Lung (tissue), 12 donors: Measurements from ENCODE around the gene ZNF699. TPM values are rescaled to one million over a fixed set of nuclear protein-coding genes. Genes with fewer than 3 reads are reported as not detected.
"Not testable (repeated sequence)": the region's sequence is repeated elsewhere in the genome, so short reads cannot be mapped to it uniquely, and the experiment has no call there.

Experiments used
- ATAC-seq: fragments of 200-7000 bp; cut with Tn5 transposase; one replicate; pipeline ENCODE4 v1.9.1; 2020; ENCODE audit warnings: moderate number of reproducible peaks; ENCODE audit not compliant: insufficient read depth, low FRiP score
- DNase-seq, 3 donors: peaks; one replicate each; pipeline ENCODE4 v3.0.0-alpha.2; 2013 to 2017
- H3K27ac ChIP-seq, 2 donors: one replicate each; pipeline ENCODE4 v1.5.1; 2013; ENCODE audit warnings: mild to moderate bottlenecking in 2 of 2, moderate library complexity in 2 of 2, control low read depth in 1 of 2, inconsistent platforms in 1 of 2, low read depth in 1 of 2, low read length in 1 of 2
- H3K27me3 ChIP-seq, 3 donors: one replicate each; pipeline ENCODE4 v1.5.1; 2013; ENCODE audit warnings: low read length in 2 of 3; ENCODE audit not compliant: control insufficient read depth in 3 of 3, insufficient read depth in 3 of 3
- H3K36me3 ChIP-seq, 4 donors: one replicate each; pipeline ENCODE4 v1.5.1; 2013; ENCODE audit warnings: low read length in 4 of 4, mild to moderate bottlenecking in 1 of 4, moderate library complexity in 1 of 4; ENCODE audit not compliant: control insufficient read depth in 4 of 4, insufficient read depth in 4 of 4
- H3K4me1 ChIP-seq, 5 donors: one replicate each; pipeline ENCODE4 v1.5.1; 2013; ENCODE audit warnings: low read length in 5 of 5, mild to moderate bottlenecking in 2 of 5, moderate library complexity in 1 of 5; ENCODE audit not compliant: control insufficient read depth in 5 of 5, insufficient read depth in 5 of 5
- H3K4me3 ChIP-seq: one replicate; pipeline ENCODE4 v1.5.1; 2013; ENCODE audit warnings: mild to moderate bottlenecking, control low read depth, moderate library complexity
- H3K9ac ChIP-seq, 2 donors: one replicate each; pipeline ENCODE4 v1.5.1; 2013; ENCODE audit warnings: low read length in 2 of 2, control low read depth in 1 of 2; ENCODE audit not compliant: insufficient read depth in 1 of 2
- H3K9me3 ChIP-seq, 4 donors: one replicate each; pipeline ENCODE4 v1.5.1; 2013; ENCODE audit warnings: low read length in 3 of 4, mild to moderate bottlenecking in 1 of 4, moderate library complexity in 1 of 4; ENCODE audit not compliant: control insufficient read depth in 4 of 4, insufficient read depth in 3 of 4
- WGBS, 2 donors: extraction: QIAGEN DNeasy Blood & Tissue Kit; methylation state at CpG; one replicate each; pipeline ENCODE4 v1.1.7; 2013; 5-methylcytosine and 5-hydroxymethylcytosine counted together
- polyA plus RNA-seq, 2 donors: library from polyadenylated mRNA; stranded (reverse); fragments of 200-250 nt; gene quantifications; one replicate each; pipeline ENCODE4 v1.2.1, GENCODE V29; 2013
- total RNA-seq, 2 donors: library from RNA; depleted of rRNA in 1 of 2; stranded (reverse); fragments of >200 nt in 1 of 2; gene quantifications; one replicate each; pipeline ENCODE4 v1.2.1, GENCODE V29; 2014 to 2021
- TF ChIP-seq, protein P1 (sequence below): IDR thresholded peaks from 2 replicates; pipeline ENCODE4 v1.5.1; 2012; ENCODE audit warnings: mild to moderate bottlenecking; ENCODE audit errors: control extremely low read depth, extremely low read depth
- donor health status: control.
- donor health status: control.
- donor health status: Bipolar disorder and iron deficiency.
- donor health status: healthy.
- donor health status: DM: yes; HTN: yes; CAD: no.

Gene ZNF699
- total and polyA plus RNA-seq, 4 donors: 0.59 to 13.8 (median 5.9) TPM

DNA sequence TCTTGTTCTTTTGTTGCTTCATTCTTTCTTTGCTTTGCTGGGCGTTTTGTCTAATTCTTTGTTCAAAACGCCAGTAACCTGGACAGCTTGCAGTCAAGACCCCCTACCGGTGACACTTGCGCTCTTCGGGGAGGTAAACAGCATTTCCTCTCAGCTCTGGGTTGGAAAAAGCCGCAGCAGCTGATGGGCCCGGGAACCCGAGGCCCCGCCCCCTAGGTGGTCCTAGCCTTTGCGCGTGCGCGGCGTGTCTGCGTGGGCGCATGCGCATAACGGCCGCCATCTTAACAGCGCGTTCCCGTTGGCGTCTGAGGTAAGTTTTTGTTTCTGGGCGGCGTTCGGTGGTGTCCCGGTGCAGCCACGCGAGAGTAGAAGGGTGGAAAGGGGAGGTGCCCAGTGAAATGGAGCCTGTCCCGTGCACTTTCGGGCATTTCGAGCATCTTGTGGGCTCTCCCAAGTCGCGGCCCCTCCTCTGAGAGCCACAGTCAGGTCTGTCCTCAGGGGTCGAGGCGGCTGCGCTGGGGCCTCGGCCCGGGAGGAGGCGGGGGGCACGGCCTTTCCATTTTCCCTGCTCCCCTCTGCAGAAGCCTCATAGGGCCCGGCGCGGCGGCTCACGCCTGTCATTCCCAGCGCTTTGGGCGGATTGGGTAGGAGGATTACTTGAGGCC is 14.4 kb upstream of the ZNF699 start, which contains the start of gene ZNF559:
Gene ZNF559 (plus strand): TSS at position 261 of the 665 bp plus-strand sequence. CDS start 14,371 bp downstream, outside the sequence.
- H3K9me3 ChIP-seq: peaks cover 0 to 15% (median 5%) of the 10 kb centered on the region in 4 donors
- WGBS, 2 donors: 0 to 1% methylated on average over 48 of the region's 48 CpGs

DNA sequence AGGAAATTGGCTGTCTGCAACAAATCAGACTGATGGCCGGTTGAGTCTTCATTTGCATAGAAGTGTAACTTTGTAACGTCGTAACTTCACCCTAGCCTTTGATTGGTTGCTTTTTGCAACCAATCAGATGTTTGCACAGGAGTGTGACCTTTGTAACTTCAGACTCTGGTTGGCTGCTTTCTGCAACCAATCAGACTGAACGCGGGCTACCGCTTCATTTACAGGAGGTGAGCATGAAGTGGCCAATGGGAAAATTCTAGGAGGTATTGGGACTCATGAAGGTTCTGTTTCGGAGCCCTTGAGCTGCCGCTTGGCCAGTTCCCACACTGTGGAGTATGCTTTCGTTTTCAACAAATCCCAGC is 13.9 kb upstream of the ZNF699 start:
- H3K27ac ChIP-seq: peak overlapping the region; percentile 90 to 93
- TF ChIP-seq, protein P1, sequence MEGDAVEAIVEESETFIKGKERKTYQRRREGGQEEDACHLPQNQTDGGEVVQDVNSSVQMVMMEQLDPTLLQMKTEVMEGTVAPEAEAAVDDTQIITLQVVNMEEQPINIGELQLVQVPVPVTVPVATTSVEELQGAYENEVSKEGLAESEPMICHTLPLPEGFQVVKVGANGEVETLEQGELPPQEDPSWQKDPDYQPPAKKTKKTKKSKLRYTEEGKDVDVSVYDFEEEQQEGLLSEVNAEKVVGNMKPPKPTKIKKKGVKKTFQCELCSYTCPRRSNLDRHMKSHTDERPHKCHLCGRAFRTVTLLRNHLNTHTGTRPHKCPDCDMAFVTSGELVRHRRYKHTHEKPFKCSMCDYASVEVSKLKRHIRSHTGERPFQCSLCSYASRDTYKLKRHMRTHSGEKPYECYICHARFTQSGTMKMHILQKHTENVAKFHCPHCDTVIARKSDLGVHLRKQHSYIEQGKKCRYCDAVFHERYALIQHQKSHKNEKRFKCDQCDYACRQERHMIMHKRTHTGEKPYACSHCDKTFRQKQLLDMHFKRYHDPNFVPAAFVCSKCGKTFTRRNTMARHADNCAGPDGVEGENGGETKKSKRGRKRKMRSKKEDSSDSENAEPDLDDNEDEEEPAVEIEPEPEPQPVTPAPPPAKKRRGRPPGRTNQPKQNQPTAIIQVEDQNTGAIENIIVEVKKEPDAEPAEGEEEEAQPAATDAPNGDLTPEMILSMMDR: no peak
- H3K27me3 ChIP-seq: no peaks in the 10 kb centered on the region
- DNase-seq (peak in 2 of 3 donors; percentile 74 to 85), ATAC-seq (peak; percentile 74)
- H3K36me3 ChIP-seq: peaks cover 0 to 22% (median 4%) of the 10 kb centered on the region in 4 donors
- 1 to 3% methylated on average over 9 of the region's 9 CpGs for WGBS, 2 donors
- H3K4me1 ChIP-seq: peaks cover 0 to 3% (median 0%) of the 10 kb centered on the region in 5 donors
- H3K9ac ChIP-seq: peak overlapping the region; percentile 33 to 78
- peaks cover 0 to 15% (median 5%) of the 10 kb centered on the region in 4 donors for H3K9me3 ChIP-seq
- peak overlapping the region; percentile 96 for H3K4me3 ChIP-seq

More for the DNA sequence above, 14.4 kb upstream of the ZNF699 start, which contains the start of gene ZNF559:
- DNase-seq: peak; percentile 98
- H3K9ac ChIP-seq: peak within 1 kb of the TSS; percentile 78 to 80
- H3K4me1 ChIP-seq: peaks cover 0 to 3% (median 0%) of the 10 kb centered on the region in 5 donors
- H3K4me3 ChIP-seq: peak within 1 kb of the TSS; percentile 96
- H3K27me3 ChIP-seq: no peaks in the 10 kb centered on the region
- H3K27ac ChIP-seq: peak within 1 kb of the TSS; percentile 93 to 94
- ATAC-seq: peak; percentile 93
- TF ChIP-seq, protein P1: no peak
- H3K36me3 ChIP-seq: peaks cover 0 to 24% (median 5%) of the 10 kb centered on the region in 4 donors

GRCh38 chr19:9322201-9322600 is 12.6 kb upstream of the ZNF699 start:
- H3K4me1 ChIP-seq, DNase-seq, H3K4me3 ChIP-seq, H3K27me3 ChIP-seq, H3K9ac ChIP-seq, H3K27ac ChIP-seq, ATAC-seq: not testable (repeated sequence)
- WGBS, 2 donors: 93 to 96% methylated on average over 10 of the region's 10 CpGs
- peaks cover 0 to 15% (median 3%) of the 10 kb centered on the region in 4 donors for H3K9me3 ChIP-seq
- H3K36me3 ChIP-seq: peaks cover 0 to 15% (median 1%) of the 10 kb centered on the region in 4 donors

GRCh38 chr19:9321756-9322155 is 12.1 kb upstream of the ZNF699 start:
- H3K9ac ChIP-seq, DNase-seq, H3K27ac ChIP-seq, H3K4me3 ChIP-seq, ATAC-seq, H3K27me3 ChIP-seq, H3K4me1 ChIP-seq: not testable (repeated sequence)
- Histone ChIP-seq H3K36me3 (peaks cover 0 to 12% (median 0%) of the 10 kb centered on the region in 4 donors), H3K9me3 (peaks cover 0 to 15% (median 2%) of the 10 kb centered on the region in 4 donors)
- WGBS, 2 donors: 96 to 98% methylated on average over 7 to 12 of the region's 14 CpGs
